ENCODE data around the gene CASP7. TPM values are rescaled to one million over a fixed set of nuclear protein-coding genes. Genes with fewer than 3 reads are reported as not detected.

CASP7 gene
- total and polyA plus RNA-seq, 2 of the 8 experiments (the other 6 are each of a cell fraction or from before 2014, with no cell fraction given), result 2.3 to 4.1 TPM

DNA sequence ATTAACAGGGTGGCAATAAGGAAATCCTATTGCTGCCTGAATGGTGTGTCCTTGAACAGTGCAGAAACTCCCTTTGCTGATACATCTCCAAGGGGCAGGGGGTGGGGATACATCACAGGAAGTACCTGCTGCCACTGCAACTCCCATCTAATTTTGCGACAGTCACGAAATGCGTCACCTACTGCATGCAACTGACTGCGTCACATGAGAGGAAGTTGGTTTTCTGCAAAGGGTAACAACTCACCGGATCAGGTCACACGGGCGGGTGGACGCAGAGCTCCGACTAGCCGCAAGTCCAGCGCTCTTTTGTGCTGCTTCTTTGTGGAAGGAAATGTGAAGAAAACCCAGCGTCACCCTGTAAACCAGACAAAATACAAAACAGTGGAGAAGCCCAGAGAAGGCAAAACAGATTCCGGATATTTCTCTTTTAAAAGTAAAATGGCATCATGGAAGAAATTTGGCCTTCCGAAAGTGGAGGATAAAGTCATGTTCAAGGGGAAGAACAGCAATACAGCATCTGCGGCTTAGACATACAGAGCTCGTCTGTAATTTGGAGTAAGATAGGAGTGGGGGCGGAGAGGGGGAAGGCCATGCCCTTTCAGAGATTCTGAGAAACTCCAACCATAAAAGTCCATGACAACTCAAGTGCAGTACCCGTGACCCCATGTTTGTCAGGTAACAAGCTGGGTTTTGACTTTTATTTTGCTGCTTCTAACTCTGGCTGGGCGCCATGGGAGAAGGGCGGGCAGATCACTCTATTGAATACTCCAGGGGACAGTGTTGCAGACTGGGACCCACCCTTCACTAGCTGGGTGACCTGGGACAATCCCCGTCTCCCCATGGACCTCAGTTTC, 39.5 kb downstream of the CASP7 start (continued):
- TF ChIP-seq CHD7 (IDR thresholded peaks at IDR 0.05; ENCODE audit: insufficient replicate concordance, low read length) (no peak), CHD1 (IDR thresholded peaks at IDR 0.05; ENCODE audit: low read depth, low read length) (no peak), JUND (IDR thresholded peaks at IDR 0.05; ENCODE audit: low read length) (no peak), CBX8 (IDR thresholded peaks at IDR 0.05; ENCODE audit: borderline replicate concordance, low read depth, low read length) (no peak), SAP30 (IDR thresholded peaks at IDR 0.05; ENCODE audit: insufficient read depth, insufficient replicate concordance, low read length) (no peak), SIX5 (IDR thresholded peaks at IDR 0.05; ENCODE audit: low read depth, low read length) (no peak), ASH2L (IDR thresholded peaks at IDR 0.05; ENCODE audit: low read length) (no peak), YY1 (IDR thresholded peaks at IDR 0.05; ENCODE audit: low read depth, low read length) (no peak), SIRT6 (IDR thresholded peaks at IDR 0.05; ENCODE audit: low read length) (no peak), RBBP5 (IDR thresholded peaks at IDR 0.05; ENCODE audit: borderline replicate concordance, low read depth, low read length) (no peak)
